A549 (cell line): ENCODE results near the gene YPEL1.

ENCODE experiments used
- CHD2 ChIP-seq: fragments of 150-350 bp; IDR thresholded peaks from 2 replicates; pipeline ENCODE4 v1.6.1; 2014; ENCODE audit warnings: low read length; ENCODE audit not compliant: partially characterized antibody
- CTCF ChIP-seq: fragments of >200 bp; sonication (Bioruptor Twin); formaldehyde crosslinking; IDR thresholded peaks from 3 replicates; pipeline ENCODE4 v1.5.1; 2016
- E2F6 ChIP-seq: IDR thresholded peaks from 2 replicates; pipeline ENCODE4 v1.6.1; 2012; ENCODE audit warnings: low read depth, borderline replicate concordance
- EP300 ChIP-seq, 2 experiments: fragments of >200 bp; sonication (Bioruptor Twin); formaldehyde crosslinking; IDR thresholded peaks; 2 replicates in 1 of 2; 3 replicates in 1 of 2; pipeline ENCODE4 v1.6.1; 2016 to 2017
- MYC ChIP-seq: IDR thresholded peaks from 2 replicates; pipeline ENCODE4 v1.6.1; 2012; ENCODE audit warnings: mild to moderate bottlenecking, inconsistent platforms, low read length, improper control_type of control experiment, borderline replicate concordance
- POLR2A ChIP-seq: IDR thresholded peaks from 2 replicates; pipeline ENCODE4 v1.6.1; 2012; ENCODE audit warnings: mild to moderate bottlenecking, low read length
- SMC3 ChIP-seq: fragments of >200 bp; sonication (Bioruptor Twin); formaldehyde crosslinking; IDR thresholded peaks from 3 replicates; pipeline ENCODE4 v1.6.1; 2018; ENCODE audit warnings: inconsistent platforms

- TF ChIP-seq SMC3 (no peak), E2F6 (no peak), CTCF (no peak), CHD2 (no peak), POLR2A (no peak), MYC (no peak), EP300 (IDR thresholded peaks at IDR 0.05) (no peak)
Measured at GRCh38 chr22:21688341-21688705, 47.3 kb downstream of the YPEL1 start.
